ENCODE data around the gene EMC7. TPM values are rescaled to one million over a fixed set of nuclear protein-coding genes. Genes with fewer than 3 reads are reported as not detected.

Gene EMC7
- polyA plus RNA-seq, 3 donors, result 41.7 to 135 (median 125) TPM

DNA sequence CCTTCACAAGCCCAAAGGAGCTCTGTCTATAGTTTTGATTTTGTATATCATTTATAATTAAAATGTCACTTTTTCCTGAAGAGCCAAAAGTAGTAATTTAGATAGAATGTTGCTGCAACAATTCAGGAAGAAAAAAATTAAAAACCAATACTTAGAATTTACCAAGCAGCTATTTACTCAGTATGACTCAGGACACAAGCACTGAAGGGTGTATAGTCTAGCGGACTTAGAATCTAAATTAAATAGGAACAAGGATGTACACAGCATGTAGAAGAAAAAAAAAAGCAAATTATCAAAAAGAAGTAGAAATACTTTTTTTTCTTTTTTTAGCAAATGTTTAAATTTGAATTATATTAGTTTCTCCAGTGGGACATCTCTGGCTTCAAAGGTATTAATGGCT is 31.8 kb upstream of the EMC7 start:
- TF ChIP-seq, protein P1, sequence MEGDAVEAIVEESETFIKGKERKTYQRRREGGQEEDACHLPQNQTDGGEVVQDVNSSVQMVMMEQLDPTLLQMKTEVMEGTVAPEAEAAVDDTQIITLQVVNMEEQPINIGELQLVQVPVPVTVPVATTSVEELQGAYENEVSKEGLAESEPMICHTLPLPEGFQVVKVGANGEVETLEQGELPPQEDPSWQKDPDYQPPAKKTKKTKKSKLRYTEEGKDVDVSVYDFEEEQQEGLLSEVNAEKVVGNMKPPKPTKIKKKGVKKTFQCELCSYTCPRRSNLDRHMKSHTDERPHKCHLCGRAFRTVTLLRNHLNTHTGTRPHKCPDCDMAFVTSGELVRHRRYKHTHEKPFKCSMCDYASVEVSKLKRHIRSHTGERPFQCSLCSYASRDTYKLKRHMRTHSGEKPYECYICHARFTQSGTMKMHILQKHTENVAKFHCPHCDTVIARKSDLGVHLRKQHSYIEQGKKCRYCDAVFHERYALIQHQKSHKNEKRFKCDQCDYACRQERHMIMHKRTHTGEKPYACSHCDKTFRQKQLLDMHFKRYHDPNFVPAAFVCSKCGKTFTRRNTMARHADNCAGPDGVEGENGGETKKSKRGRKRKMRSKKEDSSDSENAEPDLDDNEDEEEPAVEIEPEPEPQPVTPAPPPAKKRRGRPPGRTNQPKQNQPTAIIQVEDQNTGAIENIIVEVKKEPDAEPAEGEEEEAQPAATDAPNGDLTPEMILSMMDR (IDR thresholded peaks at IDR 0.05), result no peak
- H3K4me3 ChIP-seq (replicated peaks in 1 of 3; ENCODE audit: low read depth in 2 of 3, low read length in 3 of 3), result no peak overlapping the region
- H3K36me3 Mint-ChIP-seq, result peaks cover 4 to 18% of the 10 kb centered on the region in 2 donors
- H3K4me1 Mint-ChIP-seq, result no peaks in the 10 kb centered on the region
- no peaks in the 10 kb centered on the region for H4K20me1 ChIP-seq (ENCODE audit: insufficient read depth, low read length)
- H3K9me3 Mint-ChIP-seq, result no peaks in the 10 kb centered on the region
- no peak overlapping the region for H3K4me2 ChIP-seq (replicated peaks; ENCODE audit: extremely low read depth, low read length, poor library complexity, severe bottlenecking)
- H3K9ac ChIP-seq (ENCODE audit: insufficient read depth, low read length, poor library complexity, severe bottlenecking), result no peak overlapping the region
- H3K9me3 ChIP-seq (replicated peaks in 1 of 2; ENCODE audit: control insufficient read depth in 1 of 2, insufficient read depth in 1 of 2, low read length in 2 of 2), result no peaks in the 10 kb centered on the region
- peaks cover 2 to 5% of the 10 kb centered on the region in 2 donors for H3K36me3 ChIP-seq (replicated peaks in 1 of 2; ENCODE audit: control insufficient read depth in 1 of 2, insufficient read depth in 2 of 2, low read length in 2 of 2)
- no peaks in the 10 kb centered on the region for H3K79me2 ChIP-seq (ENCODE audit: insufficient read depth, low read length)
- H2AFZ ChIP-seq (ENCODE audit: insufficient read depth, low read depth, low read length, poor library complexity, severe bottlenecking), result no peak overlapping the region
- H3K27ac ChIP-seq (ENCODE audit: low read depth in 1 of 2, low read length in 2 of 2), result no peak overlapping the region
- H3K27me3 Mint-ChIP-seq (ENCODE audit: low read depth in 3 of 3), result no peaks in the 10 kb centered on the region
- no peak for DNase-seq
- WGBS (ENCODE audit: insufficient coverage), result no CpG with 5 or more reads among the region's 1 CpG
- H3K4me3 Mint-ChIP-seq, result no peak overlapping the region
- H3K27ac Mint-ChIP-seq, result no peak overlapping the region
- H3K4me1 ChIP-seq (ENCODE audit: control insufficient read depth in 1 of 2, insufficient read depth in 2 of 2, low read length in 2 of 2), result no peaks in the 10 kb centered on the region
- intact Hi-C loops (cut with micrococcal nuclease), result no loop called here
- H3K27me3 ChIP-seq (ENCODE audit: control insufficient read depth in 2 of 2, insufficient read depth in 2 of 2, low read length in 2 of 2), result no peaks in the 10 kb centered on the region

GRCh38 chr15:34132881-34133280 is 31.2 kb upstream of the EMC7 start:
- no peaks in the 10 kb centered on the region for H3K4me1 Mint-ChIP-seq
- DNase-seq, result no peak
- no peaks in the 10 kb centered on the region for H3K4me1 ChIP-seq (ENCODE audit: control insufficient read depth in 1 of 2, insufficient read depth in 2 of 2, low read length in 2 of 2)
- H3K27me3 Mint-ChIP-seq (ENCODE audit: low read depth in 3 of 3), result peaks cover 0 to 3% (median 0%) of the 10 kb centered on the region in 3 donors
- no peaks in the 10 kb centered on the region for H3K9me3 ChIP-seq (replicated peaks in 1 of 2; ENCODE audit: control insufficient read depth in 1 of 2, insufficient read depth in 1 of 2, low read length in 2 of 2)
- no peak overlapping the region for H3K4me3 ChIP-seq (replicated peaks in 1 of 3; ENCODE audit: low read depth in 2 of 3, low read length in 3 of 3)
- H2AFZ ChIP-seq (ENCODE audit: insufficient read depth, low read depth, low read length, poor library complexity, severe bottlenecking), result no peak overlapping the region
- H3K79me2 ChIP-seq (ENCODE audit: insufficient read depth, low read length), result no peaks in the 10 kb centered on the region
- no CpG with 5 or more reads among the region's 1 CpG for WGBS (ENCODE audit: insufficient coverage)
- TF ChIP-seq, protein P1 (IDR thresholded peaks at IDR 0.05), result no peak
- intact Hi-C loops (cut with micrococcal nuclease), result no loop called here
- H3K9ac ChIP-seq (ENCODE audit: insufficient read depth, low read length, poor library complexity, severe bottlenecking), result no peak overlapping the region
- peaks cover 0 to 3% (median 0%) of the 10 kb centered on the region in 7 donors for H3K9me3 Mint-ChIP-seq
- H3K36me3 Mint-ChIP-seq, result peaks cover under 1 to 12% of the 10 kb centered on the region in 2 donors
- H3K36me3 ChIP-seq (replicated peaks in 1 of 2; ENCODE audit: control insufficient read depth in 1 of 2, insufficient read depth in 2 of 2, low read length in 2 of 2), result peaks cover 0 to 2% of the 10 kb centered on the region in 2 donors
- H4K20me1 ChIP-seq (ENCODE audit: insufficient read depth, low read length), result no peaks in the 10 kb centered on the region
- no peak overlapping the region for H3K27ac ChIP-seq (ENCODE audit: low read depth in 1 of 2, low read length in 2 of 2)
- no peak overlapping the region for H3K27ac Mint-ChIP-seq
- no peaks in the 10 kb centered on the region for H3K27me3 ChIP-seq (ENCODE audit: control insufficient read depth in 2 of 2, insufficient read depth in 2 of 2, low read length in 2 of 2)
- H3K4me3 Mint-ChIP-seq, result no peak overlapping the region
- no peak overlapping the region for H3K4me2 ChIP-seq (replicated peaks; ENCODE audit: extremely low read depth, low read length, poor library complexity, severe bottlenecking)

All from CD14-positive monocyte (primary cell).